ENCODE results near the gene DDX49.

DNA sequence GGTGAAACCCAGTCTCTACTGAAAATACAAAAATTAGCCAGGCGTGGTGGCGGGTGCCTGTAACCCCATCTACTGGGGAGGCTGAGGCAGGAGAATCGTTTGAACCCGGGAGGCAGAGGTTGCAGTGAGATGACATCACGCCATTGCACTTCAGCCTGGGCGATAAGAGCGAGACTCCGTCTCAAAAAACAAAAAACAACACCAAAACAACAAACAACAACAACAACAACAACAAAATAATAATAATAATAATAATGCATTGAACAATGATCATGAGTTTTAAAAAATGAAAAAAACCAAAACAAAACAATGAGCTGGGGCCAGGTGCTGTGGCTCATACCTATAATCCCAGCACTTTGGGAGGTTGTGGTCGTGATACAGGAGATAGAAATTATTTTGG, 44.6 kb downstream of the DDX49 start:
- no peak for TF ChIP-seq TAF1 (IDR thresholded peaks at IDR 0.05; ENCODE audit: borderline replicate concordance, insufficient read depth, low read length)
- no peak for TF ChIP-seq POLR2AphosphoS5 (IDR thresholded peaks at IDR 0.05; ENCODE audit: low read depth, low read length)
- TF ChIP-seq REST (IDR thresholded peaks at IDR 0.05; ENCODE audit: insufficient read depth in 1 of 2, low read depth in 2 of 2, low read length in 2 of 2): no peak
- TF ChIP-seq SIN3A (IDR thresholded peaks at IDR 0.05; ENCODE audit: borderline replicate concordance, insufficient read depth, low read length): no peak
- TF ChIP-seq FOXP2 (optimal IDR thresholded peaks at IDR 0.05; ENCODE audit: borderline replicate concordance, extremely low read depth, extremely low read length, insufficient read depth): no peak
